ENCODE measurements around the gene ABHD13. TPM values are rescaled to one million over a fixed set of nuclear protein-coding genes. Genes with fewer than 3 reads are reported as not detected.

ABHD13 gene
- total and polyA plus RNA-seq, 2 experiments from 2014 or later: 5.4 to 10.4 TPM

GRCh38 chr13:108226184-108226583, 8.0 kb downstream of the ABHD13 start (continued):
- TF ChIP-seq ZNF462 (CRISPR knock-in tag; IDR thresholded peaks at IDR 0.05): no peak
- TF ChIP-seq EZH2phosphoT487 (IDR thresholded peaks at IDR 0.05; ENCODE audit: unreplicated experiment): no peak
- TF ChIP-seq CREB1 (CRISPR knock-in tag; IDR thresholded peaks at IDR 0.05; ENCODE audit: low read depth): no peak
- no peak for TF ChIP-seq ETS1 (IDR thresholded peaks at IDR 0.05)
- TF ChIP-seq POLR2AphosphoS5 (IDR thresholded peaks at IDR 0.05; ENCODE audit: low read depth): no peak
- TF ChIP-seq STAT1 (IDR thresholded peaks at IDR 0.05; ENCODE audit: unreplicated experiment): no peak

GRCh38 chr13:108227651-108228272, 9.6 kb downstream of the ABHD13 start:
- peak; percentile 43 for DNase-seq (ENCODE audit: low spot score)

More at GRCh38 chr13:108227651-108228272, 9.6 kb downstream of the ABHD13 start:
- Histone ChIP-seq H3K4me2 (no peak overlapping the region), H3F3A (replicated peaks; ENCODE audit: low read depth) (no peaks in the 10 kb centered on the region), H3K9me2 (ENCODE audit: insufficient read depth) (no peaks in the 10 kb centered on the region), H3K4me3 (no peak overlapping the region), H4K20me1 (replicated peaks; ENCODE audit: insufficient read depth) (0 out of 2 replicates have a peak, but pooled peaks cover 6% of the 10 kb centered on the region), H3K4me1 (ENCODE audit: insufficient read depth) (0 out of 2 replicates have a peak, but pooled peaks cover 3% of the 10 kb centered on the region), H3K27ac (ENCODE audit: low read depth) (no peak overlapping the region), H3K27me3 (ENCODE audit: insufficient read depth) (no peaks in the 10 kb centered on the region), H3K79me2 (replicated peaks; ENCODE audit: insufficient read depth) (peaks cover 60% of the 10 kb centered on the region), H3K36me3 (ENCODE audit: insufficient read depth) (no peaks in the 10 kb centered on the region), H2AFZ (no peak overlapping the region)
- TF ChIP-seq ETS1 (IDR thresholded peaks at IDR 0.05) (no peak), POLR2AphosphoS5 (IDR thresholded peaks at IDR 0.05; ENCODE audit: low read depth) (no peak), CTCF (conservative IDR thresholded peaks at IDR 0.05; ENCODE audit: low read depth in 2 of 2) (peak; percentile 57 to 92), ZNF114 (CRISPR knock-in tag; IDR thresholded peaks at IDR 0.05) (no peak)
- no peaks in the 10 kb centered on the region for H3K36me3 Mint-ChIP-seq (ENCODE audit: low read depth)
- no peak for ATAC-seq
- no peaks in the 10 kb centered on the region for H3K9me3 Mint-ChIP-seq
- H3K27ac Mint-ChIP-seq: no peak overlapping the region
- H3K4me1 Mint-ChIP-seq: no peaks in the 10 kb centered on the region; the same call in 2 of the 3 replicates
- no peak overlapping the region for H3K4me3 Mint-ChIP-seq
- no peaks in the 10 kb centered on the region for H3K27me3 Mint-ChIP-seq (ENCODE audit: insufficient read depth, low read depth, poor library complexity)
